NCI-H1930 (cell line): ENCODE data around the gene AKT2.
A peak's percentile ranks its signal among the peaks of the same experiment; 100 is the strongest.
"Not testable (repeated sequence)": the region's sequence is repeated elsewhere in the genome, so short reads cannot be mapped to it uniquely, and the experiment has no call there.

Experiments
- DNase-seq, 2 experiments: peaks; one replicate each; lab custom pipeline; 2025; lab: John Stamatoyannopoulos, UW

The AKT2 gene

GRCh38 chr19:40284501-40285352, at the start of gene AKT2:
Gene AKT2, minus strand, starts transcription at chr19:40285345. Its CDS starts 20,078 bp downstream, at chr19:40265267.
- DNase-seq, result peak; percentile 87 to 93

- not testable (repeated sequence) for DNase-seq
Measured at GRCh38 chr19:40333083-40333482, 47.9 kb upstream of the AKT2 start.

GRCh38 chr19:40332669-40333068, 47.5 kb upstream of the AKT2 start:
- no peak for DNase-seq

GRCh38 chr19:40331052-40331451, 45.9 kb upstream of the AKT2 start:
- DNase-seq, result no peak

GRCh38 chr19:40326201-40326600, 41.1 kb upstream of the AKT2 start:
- no peak for DNase-seq

GRCh38 chr19:40323705-40324104, 38.6 kb upstream of the AKT2 start:
- DNase-seq, result no peak

DNA sequence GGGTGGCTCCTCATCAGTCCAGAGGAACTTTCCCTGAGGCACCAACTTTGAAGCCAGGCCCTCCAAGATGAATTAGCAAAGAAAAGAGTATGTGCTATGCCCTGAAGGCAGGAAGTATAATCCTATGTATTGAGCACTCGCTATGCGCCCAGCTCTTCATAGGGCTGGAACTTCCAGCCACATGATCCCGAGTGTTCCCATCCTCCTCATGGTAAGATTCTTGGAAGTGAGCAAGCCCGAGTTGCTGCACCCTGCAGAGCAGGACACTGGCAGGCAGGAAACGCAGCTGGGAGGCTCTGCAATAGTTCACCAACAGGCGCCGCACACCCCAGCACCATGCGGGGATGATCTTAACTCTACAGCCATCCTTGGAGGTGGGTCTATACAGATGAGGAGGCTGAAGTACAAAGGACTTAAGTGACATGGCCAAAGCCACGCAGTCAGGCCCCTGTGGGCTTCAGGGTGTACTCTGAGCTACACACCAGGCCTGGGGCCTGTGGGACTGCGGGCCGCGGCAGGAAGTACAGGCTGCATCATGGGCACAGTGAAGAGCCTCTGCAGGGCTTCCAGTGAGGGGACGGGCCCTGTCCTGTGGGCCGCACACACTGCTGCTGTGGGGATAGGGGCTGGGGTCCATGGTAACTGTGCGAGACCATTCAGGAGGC, 37.9 kb upstream of the AKT2 start:
- no peak for DNase-seq

- DNase-seq, result no peak
Measured at GRCh38 chr19:40322271-40322610, 37.1 kb upstream of the AKT2 start.

DNA sequence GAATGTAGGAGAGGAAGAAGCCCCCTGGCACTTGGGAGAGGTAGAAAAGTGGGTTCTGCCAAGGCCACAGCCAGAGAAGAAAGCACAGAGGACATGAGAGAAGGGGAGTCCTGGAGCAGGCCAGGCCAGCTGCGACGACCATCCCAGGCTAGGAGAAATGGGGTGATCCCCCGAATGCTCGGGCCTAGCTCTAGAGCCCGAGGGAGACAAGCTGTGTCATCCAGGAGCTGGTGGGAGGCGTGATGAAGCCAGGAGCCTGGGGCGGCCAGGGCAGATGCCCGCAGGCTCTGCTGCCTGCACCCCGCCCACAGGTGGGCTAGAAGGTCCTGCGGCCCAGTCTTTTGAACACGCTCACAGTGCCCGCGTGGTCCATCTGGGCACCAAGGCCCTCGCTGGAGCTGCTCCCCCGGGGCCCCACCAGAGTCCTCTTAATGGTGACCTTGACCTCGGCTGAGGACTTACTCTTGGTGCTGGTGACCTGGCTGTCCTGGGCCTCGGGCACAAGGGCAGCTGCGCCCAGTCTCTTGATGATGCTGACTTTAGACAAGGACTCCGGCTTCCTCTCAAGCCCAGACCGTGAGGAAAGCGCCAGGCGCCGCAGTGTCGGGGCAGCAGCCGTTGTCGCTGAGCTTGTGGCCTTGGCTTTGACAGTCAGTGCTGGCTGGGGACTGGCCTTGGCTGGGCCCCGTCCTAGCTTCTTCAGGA, 36.6 kb upstream of the AKT2 start:
- no peak for DNase-seq

GRCh38 chr19:40321076-40321475, 35.9 kb upstream of the AKT2 start:
- no peak for DNase-seq

- DNase-seq, result no peak
Measured at GRCh38 chr19:40320558-40320935, 35.4 kb upstream of the AKT2 start.

DNA sequence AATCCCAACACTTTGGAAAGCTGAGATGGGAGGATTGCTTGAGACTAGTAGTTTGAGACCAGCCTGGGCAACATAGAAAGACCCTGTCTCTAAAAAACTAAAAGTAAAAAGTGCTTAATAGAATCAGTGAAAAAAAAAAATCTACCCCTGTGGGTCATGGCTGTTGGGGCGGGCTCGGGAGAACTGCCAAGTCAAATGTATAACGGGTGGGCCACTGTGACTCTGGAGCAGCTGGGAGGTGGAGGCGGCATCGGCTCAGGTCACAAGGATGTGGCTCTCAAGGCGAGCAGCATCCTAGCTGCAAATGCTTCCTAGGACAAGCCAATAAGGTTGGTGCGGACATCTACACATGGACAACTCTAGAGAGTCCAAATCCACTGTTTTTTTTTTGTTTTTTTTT, 32.2 kb upstream of the AKT2 start:
- DNase-seq, result no peak

GRCh38 chr19:40315812-40316470, 30.8 kb upstream of the AKT2 start:
- no peak for DNase-seq

- no peak for DNase-seq
Measured at GRCh38 chr19:40314656-40315055, 29.5 kb upstream of the AKT2 start.

- no peak for DNase-seq
Measured at GRCh38 chr19:40313229-40313983, 28.3 kb upstream of the AKT2 start.

DNA sequence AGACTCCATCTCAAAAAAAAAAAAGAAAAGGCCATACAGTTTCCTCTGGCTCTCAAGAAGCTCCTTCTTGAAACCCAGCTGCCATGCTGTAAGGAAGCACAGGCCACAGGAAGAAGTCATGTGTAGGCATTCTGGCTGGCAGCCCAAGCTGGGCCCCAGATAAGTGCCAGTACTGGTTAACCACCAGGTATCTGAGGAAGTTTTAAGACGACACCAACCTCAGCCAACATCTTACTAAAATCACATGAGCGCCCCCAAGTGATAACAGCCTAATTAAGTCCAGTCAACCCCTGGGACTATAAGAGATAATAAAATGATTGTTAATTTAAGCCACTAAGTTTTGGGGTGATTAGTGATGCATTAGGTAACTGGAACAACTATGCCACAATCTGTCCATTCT, 27.4 kb upstream of the AKT2 start:
- no peak for DNase-seq

- no peak for DNase-seq
Measured at GRCh38 chr19:40309666-40310065, 24.5 kb upstream of the AKT2 start.

DNA sequence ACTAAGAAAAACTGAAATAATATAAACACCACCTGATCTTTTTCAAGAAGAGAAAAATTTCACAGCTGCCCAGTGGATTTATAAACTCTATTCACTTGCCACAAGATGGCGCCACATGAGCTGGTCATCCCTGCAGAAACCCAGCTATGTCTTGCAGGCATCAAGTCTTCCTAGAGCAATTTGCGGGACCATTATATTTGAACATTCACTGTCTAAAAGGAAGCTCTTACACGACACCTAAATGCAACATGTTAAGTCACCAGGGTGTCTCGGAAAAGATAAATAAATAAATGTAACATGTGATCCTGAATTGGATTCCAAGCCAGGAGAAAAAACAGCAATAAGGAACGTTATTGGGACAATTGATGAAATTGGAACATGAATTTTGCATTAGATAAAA, 20.3 kb upstream of the AKT2 start:
- DNase-seq, result peak; percentile 57 to 81

GRCh38 chr19:40304306-40304705, 19.2 kb upstream of the AKT2 start:
- no peak for DNase-seq

DNA sequence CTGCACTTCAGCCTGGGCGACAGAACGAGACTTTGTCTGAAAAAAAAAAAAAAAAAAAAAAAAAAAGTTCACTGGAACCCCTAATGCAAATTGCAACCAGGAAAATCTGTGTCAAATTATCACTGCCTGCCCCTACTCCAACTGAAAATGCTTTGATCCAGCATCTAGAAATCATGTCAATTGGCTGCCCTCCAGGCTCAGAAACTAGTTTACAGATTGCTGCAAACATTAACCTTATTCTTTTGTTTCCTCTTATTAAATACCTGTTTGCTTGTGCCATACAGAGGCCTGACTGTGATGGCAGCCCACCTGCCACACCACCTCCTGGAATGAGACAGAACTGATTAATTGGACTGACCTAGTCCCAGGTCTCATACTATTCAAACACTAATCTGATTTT, 18.6 kb upstream of the AKT2 start:
- no peak for DNase-seq

GRCh38 chr19:40302224-40303011, 17.3 kb upstream of the AKT2 start:
- no peak for DNase-seq
